Peyer's patch (tissue), 4 donors: Measurements from ENCODE around the gene CHKA. TPM values are rescaled to one million over a fixed set of nuclear protein-coding genes. Genes with fewer than 3 reads are reported as not detected.

Experiments
- DNase-seq, 3 donors: peaks; one replicate each; pipeline ENCODE4 v3.0.0-alpha.2; 2017 to 2019
- H3K27ac ChIP-seq, 4 donors: fragments of 200-600 bp; sonication (generic); one replicate each; pipeline ENCODE4 v1.5.1; 2016 to 2019
- H3K27me3 ChIP-seq, 2 donors: fragments of 200-600 bp; sonication (generic); one replicate each; pipeline ENCODE4 v1.5.1; 2019
- H3K36me3 ChIP-seq, 3 donors: fragments of 200-600 bp; sonication (generic); one replicate each; pipeline ENCODE4 v1.5.1; 2016 to 2019
- H3K4me1 ChIP-seq, 4 donors: fragments of 200-600 bp; sonication (generic); one replicate each; pipeline ENCODE4 v1.5.1; 2016 to 2019
- H3K4me3 ChIP-seq, 4 donors: fragments of 200-600 bp; sonication (generic); 1 replicate in 3 of 4; 2 replicates in 1 of 4; pipeline ENCODE4 v1.5.1; 2016 to 2019; ENCODE audit warnings: mild to moderate bottlenecking in 1 of 4
- H3K9me3 ChIP-seq, 4 donors: fragments of 200-600 bp; sonication (generic); one replicate each; pipeline ENCODE4 v1.5.1; 2016 to 2019; ENCODE audit warnings: mild to moderate bottlenecking in 1 of 4
- POLR2A ChIP-seq, 2 donors: fragments of 450-650 bp; IDR thresholded peaks; one replicate each; pipeline ENCODE4 v1.5.1; 2017; ENCODE audit warnings: antibody characterized with exemption in 2 of 2, mild to moderate bottlenecking in 2 of 2, moderate library complexity in 2 of 2
- total RNA-seq, 4 donors: library from RNA; depleted of rRNA; stranded (reverse); fragments of >200 nt; gene quantifications; one replicate each; pipeline ENCODE4 v1.1.0, GENCODE V29; 2016
- TF ChIP-seq, protein P1 (sequence below), 6 experiments: fragments of 450-650 bp in 4 of 6; fragments of 200-600 bp in 2 of 6; sonication (generic) in 1 of 6; IDR thresholded peaks; one replicate each; pipeline ENCODE4 v1.5.1; 2017 to 2019; ENCODE audit warnings: antibody characterized with exemption in 6 of 6, mild to moderate bottlenecking in 3 of 6, moderate library complexity in 1 of 6

CHKA gene
- total RNA-seq, 4 donors from 2014 or later, result 41.3 to 179 (median 130) TPM

GRCh38 chr11:68065841-68066240, 55.3 kb downstream of the CHKA start:
- no peaks in the 10 kb centered on the region for H3K9me3 ChIP-seq
- TF ChIP-seq, protein P1, sequence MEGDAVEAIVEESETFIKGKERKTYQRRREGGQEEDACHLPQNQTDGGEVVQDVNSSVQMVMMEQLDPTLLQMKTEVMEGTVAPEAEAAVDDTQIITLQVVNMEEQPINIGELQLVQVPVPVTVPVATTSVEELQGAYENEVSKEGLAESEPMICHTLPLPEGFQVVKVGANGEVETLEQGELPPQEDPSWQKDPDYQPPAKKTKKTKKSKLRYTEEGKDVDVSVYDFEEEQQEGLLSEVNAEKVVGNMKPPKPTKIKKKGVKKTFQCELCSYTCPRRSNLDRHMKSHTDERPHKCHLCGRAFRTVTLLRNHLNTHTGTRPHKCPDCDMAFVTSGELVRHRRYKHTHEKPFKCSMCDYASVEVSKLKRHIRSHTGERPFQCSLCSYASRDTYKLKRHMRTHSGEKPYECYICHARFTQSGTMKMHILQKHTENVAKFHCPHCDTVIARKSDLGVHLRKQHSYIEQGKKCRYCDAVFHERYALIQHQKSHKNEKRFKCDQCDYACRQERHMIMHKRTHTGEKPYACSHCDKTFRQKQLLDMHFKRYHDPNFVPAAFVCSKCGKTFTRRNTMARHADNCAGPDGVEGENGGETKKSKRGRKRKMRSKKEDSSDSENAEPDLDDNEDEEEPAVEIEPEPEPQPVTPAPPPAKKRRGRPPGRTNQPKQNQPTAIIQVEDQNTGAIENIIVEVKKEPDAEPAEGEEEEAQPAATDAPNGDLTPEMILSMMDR (IDR thresholded peaks at IDR 0.05), result no peak
- TF ChIP-seq POLR2A (IDR thresholded peaks at IDR 0.05), result no peak
- no peaks in the 10 kb centered on the region for H3K4me1 ChIP-seq
- no peak overlapping the region for H3K4me3 ChIP-seq
- H3K27ac ChIP-seq, result no peak overlapping the region
- no peaks in the 10 kb centered on the region for H3K27me3 ChIP-seq
- no peak for DNase-seq
- peaks cover 0 to 97% (median 0%) of the 10 kb centered on the region in 3 donors for H3K36me3 ChIP-seq

GRCh38 chr11:68064926-68065325, 56.3 kb downstream of the CHKA start:
- DNase-seq, result no peak
- peaks cover 0 to 97% (median 0%) of the 10 kb centered on the region in 3 donors for H3K36me3 ChIP-seq
- no peak overlapping the region for H3K4me3 ChIP-seq
- no peaks in the 10 kb centered on the region for H3K9me3 ChIP-seq
- TF ChIP-seq, protein P1 (IDR thresholded peaks at IDR 0.05), result no peak
- no peak for TF ChIP-seq POLR2A (IDR thresholded peaks at IDR 0.05)
- no peaks in the 10 kb centered on the region for H3K27me3 ChIP-seq
- H3K27ac ChIP-seq, result no peak overlapping the region
- no peaks in the 10 kb centered on the region for H3K4me1 ChIP-seq

DNA sequence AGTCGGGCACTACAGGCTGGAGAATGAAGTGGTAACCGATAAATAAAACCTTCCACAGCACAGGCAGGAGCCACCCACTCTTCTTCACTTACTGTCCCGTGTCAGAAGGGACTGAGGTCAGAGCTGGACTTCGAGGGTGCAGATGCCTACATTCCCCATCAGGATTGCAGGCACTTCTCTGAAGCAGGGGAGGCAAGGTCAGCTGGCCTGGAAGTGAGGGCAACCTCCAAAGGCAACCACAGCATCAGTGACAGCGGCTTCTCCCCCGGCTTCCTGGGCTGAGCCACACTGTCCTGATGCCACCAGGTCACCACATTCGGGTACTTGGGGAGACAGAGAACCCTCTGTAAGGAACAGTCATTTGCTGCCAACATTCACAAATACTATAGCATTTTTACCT, 59.7 kb downstream of the CHKA start:
- Histone ChIP-seq H3K27ac (no peak overlapping the region), H3K36me3 (peaks cover 0 to 81% (median 0%) of the 10 kb centered on the region in 3 donors), H3K27me3 (no peaks in the 10 kb centered on the region), H3K9me3 (no peaks in the 10 kb centered on the region), H3K4me1 (no peaks in the 10 kb centered on the region), H3K4me3 (no peak overlapping the region)
- DNase-seq, result no peak
- TF ChIP-seq, protein P1 (IDR thresholded peaks at IDR 0.05), result no peak
- TF ChIP-seq POLR2A (IDR thresholded peaks at IDR 0.05), result no peak

DNA sequence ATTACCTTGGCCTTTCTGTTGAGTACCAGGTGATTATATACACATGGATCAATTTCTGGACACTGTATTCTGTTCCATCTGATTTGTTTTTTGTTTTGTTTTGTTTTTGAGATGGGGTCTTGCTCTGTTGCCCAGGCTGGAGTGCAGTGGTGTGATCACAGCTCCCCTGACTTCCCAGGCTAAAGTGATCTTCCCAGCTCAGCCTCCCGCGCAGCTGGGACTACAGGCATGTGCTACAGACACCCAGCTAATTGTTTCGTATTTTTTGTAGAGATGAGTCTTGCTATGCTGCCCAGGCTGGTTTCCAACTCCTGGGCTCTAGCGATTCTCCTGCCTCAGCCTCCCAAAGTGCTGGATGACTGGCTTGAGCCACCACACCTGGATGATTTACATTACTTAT, 63.4 kb downstream of the CHKA start:
- TF ChIP-seq, protein P1 (IDR thresholded peaks at IDR 0.05), result no peak
- no peak for TF ChIP-seq POLR2A (IDR thresholded peaks at IDR 0.05)
- Histone ChIP-seq H3K4me3 (no peak overlapping the region), H3K4me1 (no peaks in the 10 kb centered on the region), H3K9me3 (no peaks in the 10 kb centered on the region), H3K27ac (no peak overlapping the region), H3K36me3 (peaks cover 0 to 51% (median 0%) of the 10 kb centered on the region in 3 donors), H3K27me3 (no peaks in the 10 kb centered on the region)
- DNase-seq, result peak in 1 of 3 donors; percentile 32

DNA sequence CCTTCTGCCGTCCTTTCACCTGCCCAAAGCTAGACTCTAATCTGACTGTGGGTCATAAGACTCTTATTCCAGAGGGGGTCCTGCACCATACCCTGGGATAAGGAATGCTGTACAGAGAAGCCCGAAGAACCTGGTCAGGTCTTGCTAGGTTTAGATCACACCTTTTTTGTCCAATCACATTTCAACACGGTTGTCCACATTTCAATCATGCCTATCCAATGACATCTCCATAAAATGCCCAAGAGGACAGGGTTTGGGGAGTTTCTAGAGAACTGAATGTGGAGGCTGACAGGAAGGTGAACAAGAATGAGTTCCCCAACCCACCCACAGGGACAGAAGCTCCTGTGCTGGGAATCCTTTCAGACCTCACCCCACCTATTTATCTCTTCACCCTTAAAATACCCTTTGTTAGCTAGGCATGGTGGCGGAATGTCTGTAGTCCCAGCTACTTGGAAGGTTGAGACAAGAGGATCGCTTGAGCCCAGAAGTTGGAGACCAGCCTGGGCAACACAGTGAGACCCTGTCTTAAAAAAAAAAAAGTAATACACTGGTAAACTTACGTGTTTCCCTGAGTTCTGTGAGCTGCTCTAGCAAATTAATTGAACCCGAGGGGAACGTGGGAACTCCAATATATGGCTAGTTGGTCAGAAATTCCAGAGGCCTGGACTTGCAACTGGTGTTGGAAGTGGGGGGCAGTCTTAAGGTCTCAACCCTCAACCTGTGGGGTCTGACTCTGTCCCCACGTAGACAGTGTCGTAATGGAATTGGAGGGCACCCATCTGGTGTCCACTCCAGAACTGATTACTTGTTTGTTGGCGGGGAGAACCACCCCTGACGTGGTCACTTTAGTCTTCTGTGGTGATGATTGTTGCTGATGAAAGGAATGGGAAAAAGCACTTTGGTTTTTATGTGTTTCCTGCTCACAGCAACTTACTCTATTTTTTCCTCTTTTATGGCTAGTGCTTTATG, 64.6 kb downstream of the CHKA start:
- H3K4me1 ChIP-seq, result no peaks in the 10 kb centered on the region
- H3K4me3 ChIP-seq, result no peak overlapping the region
- H3K27me3 ChIP-seq, result no peaks in the 10 kb centered on the region
- TF ChIP-seq, protein P1 (IDR thresholded peaks at IDR 0.05), result no peak
- no peak for TF ChIP-seq POLR2A (IDR thresholded peaks at IDR 0.05)
- no peak for DNase-seq
- H3K36me3 ChIP-seq, result peaks cover 0 to 51% (median 0%) of the 10 kb centered on the region in 3 donors
- no peak overlapping the region for H3K27ac ChIP-seq
- H3K9me3 ChIP-seq, result no peaks in the 10 kb centered on the region
